ENCODE results near the gene ADARB2.
"Not testable (repeated sequence)": the region's sequence is repeated elsewhere in the genome, so short reads cannot be mapped to it uniquely, and the experiment has no call there.

The ADARB2 gene

DNA sequence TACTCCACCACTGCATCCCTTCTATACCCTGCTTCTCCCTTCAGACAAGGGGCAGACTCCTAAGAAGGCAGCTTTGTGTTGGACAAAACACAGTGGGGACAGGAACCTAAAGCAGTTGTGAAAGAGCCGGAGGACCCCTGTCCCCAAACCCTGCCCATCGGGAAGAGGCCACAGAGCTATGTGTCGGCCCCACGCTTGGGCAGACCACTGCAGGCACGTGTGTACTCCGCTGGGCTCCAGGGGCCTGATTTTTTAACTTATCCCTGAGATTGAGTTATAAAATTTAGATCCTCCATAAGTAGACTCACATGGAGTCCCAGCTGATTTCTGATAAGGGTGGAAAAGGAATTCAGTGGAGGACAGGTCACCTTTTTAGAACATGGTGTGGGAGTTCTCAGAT is 310.5 kb downstream of the ADARB2 start:
- no peak for DNase-seq (ENCODE audit: low spot score)

- no peak for DNase-seq (ENCODE audit: low spot score)
Observed at GRCh38 chr10:1425879-1426278, 311.4 kb downstream of the ADARB2 start.

GRCh38 chr10:1424648-1425047 is 312.7 kb downstream of the ADARB2 start:
- DNase-seq (ENCODE audit: low spot score), result no peak

DNA sequence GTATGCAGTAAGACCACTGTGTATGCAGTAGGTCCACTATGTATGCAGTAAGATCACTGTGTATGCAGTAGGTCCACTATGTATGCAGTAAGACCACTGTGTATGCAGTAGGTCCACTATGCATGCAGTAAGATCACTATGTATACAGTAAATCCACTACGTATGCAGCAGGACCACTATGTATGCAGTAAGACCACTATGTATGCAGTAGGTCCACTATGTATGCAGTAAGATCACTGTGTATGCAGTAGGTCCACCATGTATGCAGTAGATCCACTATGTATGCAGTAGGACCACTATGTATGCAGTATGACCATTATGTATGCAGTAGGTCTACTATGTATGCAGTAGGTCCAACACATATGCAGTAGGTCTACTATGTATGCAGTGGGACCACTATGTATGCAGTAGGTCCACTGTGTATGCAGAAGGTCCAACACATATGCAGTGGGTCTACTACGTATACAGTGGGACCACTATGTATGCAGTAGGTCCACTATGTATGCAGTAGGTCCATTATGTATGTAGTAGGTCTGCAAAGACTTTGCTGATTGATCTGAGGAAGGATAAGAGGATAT is 313.6 kb downstream of the ADARB2 start:
- DNase-seq (ENCODE audit: low spot score), result no peak

- no peak for DNase-seq (ENCODE audit: low spot score)
Observed at GRCh38 chr10:1422275-1422674, 315.1 kb downstream of the ADARB2 start.

GRCh38 chr10:1420661-1421362 is 316.5 kb downstream of the ADARB2 start:
- DNase-seq (ENCODE audit: low spot score), result peak; percentile 52

DNA sequence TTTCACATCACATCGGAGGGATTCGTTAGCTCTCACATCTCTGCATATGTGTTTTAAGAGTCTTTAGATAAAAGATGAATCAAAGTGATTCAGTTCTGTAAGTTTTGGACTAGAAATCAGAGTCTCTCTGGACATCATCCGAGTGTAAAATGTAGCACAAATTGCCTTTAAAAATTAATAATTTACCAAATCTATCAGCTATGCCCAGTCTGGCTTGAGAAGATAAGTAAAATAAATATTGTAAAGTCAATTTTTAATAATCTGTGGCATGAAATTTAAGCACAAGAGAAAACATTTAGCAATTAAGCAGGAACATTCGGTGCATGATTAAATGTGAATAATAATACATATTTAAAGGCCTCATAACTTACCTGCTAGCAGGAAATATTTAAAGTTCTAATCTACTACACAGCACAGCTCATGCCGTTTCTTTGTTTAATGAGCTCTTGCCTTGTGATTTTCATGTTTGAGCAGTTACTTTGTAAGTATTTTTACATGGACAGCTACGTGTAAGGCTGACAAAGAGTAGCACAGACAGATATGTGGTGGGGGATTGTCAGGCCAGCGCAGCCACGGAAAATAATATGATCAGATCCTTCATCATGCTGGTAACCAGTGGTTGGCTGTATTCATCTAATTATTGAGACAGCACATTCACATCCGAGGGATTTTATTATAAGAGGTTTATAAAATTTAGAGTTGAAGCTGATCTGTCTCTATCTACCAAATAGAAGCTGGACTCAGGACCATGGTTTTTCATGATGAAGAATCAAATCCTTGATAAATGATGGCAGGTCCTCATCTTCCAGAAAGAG is 317.3 kb downstream of the ADARB2 start:
- no peak for DNase-seq (ENCODE audit: low spot score)

DNA sequence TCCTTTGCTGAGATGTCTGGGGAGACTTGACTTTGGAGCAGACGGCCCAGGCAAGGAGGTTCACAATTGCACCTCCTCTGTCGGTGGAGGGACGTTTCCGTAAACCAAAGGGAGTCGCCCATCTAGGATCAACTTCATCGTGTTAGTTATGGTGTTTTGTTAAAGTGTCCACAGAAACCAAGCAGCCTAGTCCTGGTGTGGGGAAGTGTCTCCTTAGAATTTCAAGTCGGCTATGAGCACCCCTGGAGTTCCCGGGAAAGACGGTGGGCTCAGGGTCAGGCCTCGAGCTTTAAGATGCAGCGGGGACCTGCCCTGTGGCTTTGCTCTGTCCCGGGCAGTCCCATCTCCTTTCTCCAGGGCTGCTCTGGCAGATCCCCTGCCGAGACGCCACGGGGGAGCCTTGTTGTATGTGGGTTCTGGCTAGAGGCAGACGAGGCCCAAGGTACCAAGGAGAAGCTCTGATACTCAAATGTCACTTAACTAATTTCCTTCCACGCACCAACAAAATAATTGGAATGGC is 319.2 kb downstream of the ADARB2 start:
- DNase-seq (ENCODE audit: low spot score), result no peak

DNA sequence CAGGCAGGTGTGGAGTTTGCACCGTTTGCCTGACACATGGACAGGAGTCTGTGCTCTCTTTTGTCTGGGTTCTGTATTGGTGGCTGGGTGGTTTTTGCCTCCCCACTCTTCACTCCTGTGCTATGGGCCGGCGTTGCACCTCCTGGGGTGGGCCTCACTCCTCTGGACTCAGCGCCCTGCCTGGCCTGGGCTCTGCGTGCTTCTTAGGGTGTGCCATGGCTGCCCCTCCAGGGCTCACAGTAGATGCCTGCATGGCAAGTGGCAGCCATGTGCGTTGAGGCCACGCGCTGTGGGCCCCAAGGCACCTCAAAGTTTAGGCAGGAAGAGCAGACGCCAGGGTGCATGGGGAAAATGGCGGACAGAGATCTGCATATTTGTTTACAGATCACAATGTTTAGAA is 319.8 kb downstream of the ADARB2 start:
- DNase-seq (ENCODE audit: low spot score), result no peak

GRCh38 chr10:1416456-1417037 is 320.8 kb downstream of the ADARB2 start:
- no peak for DNase-seq (ENCODE audit: low spot score)

DNA sequence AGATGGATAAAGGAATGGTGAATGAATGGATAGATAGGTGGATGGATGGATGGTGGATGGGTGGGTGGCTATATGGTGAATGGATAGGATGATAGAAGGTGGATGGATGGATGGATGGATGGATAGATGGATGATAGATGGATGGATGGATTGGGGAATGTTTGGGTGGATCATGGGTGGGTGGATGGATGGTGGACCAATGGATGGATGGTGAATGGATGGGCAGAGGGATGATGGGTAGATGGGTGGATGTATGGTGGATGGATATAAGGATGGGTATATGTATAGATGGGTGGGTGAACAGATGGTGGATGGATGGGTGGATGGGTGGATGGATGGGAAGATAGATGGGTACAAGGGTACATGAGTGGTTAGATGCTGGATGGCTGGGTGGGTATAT is 322.4 kb downstream of the ADARB2 start:
- no peak for DNase-seq (ENCODE audit: low spot score)

- not testable (repeated sequence) for DNase-seq (ENCODE audit: low spot score)
Observed at GRCh38 chr10:1414346-1414745, 323.0 kb downstream of the ADARB2 start.

GRCh38 chr10:1413823-1414222 is 323.5 kb downstream of the ADARB2 start:
- no peak for DNase-seq (ENCODE audit: low spot score)

DNA sequence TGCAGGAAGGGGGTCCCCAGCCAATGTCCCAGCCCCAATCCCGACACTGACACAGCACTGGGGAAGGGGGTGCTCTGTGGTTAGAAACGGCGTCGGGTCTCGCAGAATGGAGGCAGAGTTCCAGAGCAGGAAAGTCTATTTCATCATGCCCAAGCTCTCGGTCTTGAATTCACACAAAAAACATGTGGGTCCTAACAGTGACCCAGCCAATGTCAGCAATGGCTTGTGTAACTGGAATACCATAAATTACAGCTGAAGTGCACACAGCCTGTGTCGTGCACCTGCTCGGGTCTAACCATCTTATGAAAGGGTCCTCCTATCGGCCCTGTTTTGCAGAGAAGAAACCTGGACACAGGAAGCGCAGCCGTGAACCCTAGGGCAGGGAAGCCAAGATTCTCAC is 324.1 kb downstream of the ADARB2 start:
- no peak for DNase-seq (ENCODE audit: low spot score)

DNA sequence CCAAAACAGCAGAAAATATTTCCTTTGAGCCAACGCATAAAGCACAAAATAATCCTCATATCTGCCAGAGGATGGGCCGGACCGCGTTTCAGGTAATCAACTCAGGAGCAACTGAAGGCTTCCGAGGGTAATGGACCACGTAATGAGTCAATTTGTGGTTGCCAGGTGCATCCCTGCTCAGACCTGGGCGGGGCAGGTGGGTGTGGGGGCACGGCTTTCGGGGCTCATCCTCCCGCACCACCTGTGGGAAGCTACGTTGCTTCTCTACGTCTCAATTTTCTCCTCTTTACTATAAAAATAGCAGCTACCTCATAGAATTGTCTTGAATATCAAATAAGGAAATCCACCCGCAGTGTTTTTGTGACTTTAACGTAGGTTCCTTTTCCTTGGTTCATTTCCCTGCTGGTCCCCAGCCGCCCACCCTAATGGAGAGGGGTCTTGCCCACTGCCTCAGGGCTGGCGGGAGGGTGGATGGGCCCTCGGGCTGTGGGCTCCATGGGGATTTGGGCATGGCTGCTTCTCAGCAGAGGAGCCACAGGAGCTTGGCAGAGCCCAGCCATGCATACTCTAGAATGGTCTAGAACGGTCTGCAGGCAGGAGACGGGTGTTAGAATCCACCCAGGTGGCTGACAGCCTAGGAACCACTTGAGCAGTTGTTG is 324.7 kb downstream of the ADARB2 start:
- DNase-seq (ENCODE audit: low spot score), result no peak

- DNase-seq (ENCODE audit: low spot score), result no peak
Observed at GRCh38 chr10:1411956-1412355, 325.4 kb downstream of the ADARB2 start.

DNA sequence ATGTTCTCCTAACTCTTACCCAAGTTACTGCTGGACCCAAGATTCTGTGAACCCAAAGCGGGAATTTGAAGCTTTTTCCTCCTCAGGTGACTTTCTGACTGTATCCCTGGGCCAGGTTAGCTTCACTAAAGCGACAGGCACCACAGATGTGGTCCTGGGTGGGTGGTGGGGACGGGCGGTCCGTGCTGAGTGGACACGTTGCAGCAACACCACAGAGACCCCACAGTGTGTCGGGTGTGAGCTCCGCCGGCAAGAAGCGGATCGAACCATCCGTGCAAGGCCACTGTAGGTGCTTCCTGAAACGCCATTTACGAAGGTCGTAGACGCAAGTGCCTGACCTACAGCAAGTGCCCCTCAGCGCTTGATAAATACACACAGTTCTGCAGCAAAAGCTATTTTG is 325.9 kb downstream of the ADARB2 start:
- DNase-seq (ENCODE audit: low spot score), result no peak

GRCh38 chr10:1410469-1411395 is 326.6 kb downstream of the ADARB2 start:
- no peak for DNase-seq (ENCODE audit: low spot score)

- DNase-seq (ENCODE audit: low spot score), result no peak
Observed at GRCh38 chr10:1410032-1410431, 327.3 kb downstream of the ADARB2 start.

DNA sequence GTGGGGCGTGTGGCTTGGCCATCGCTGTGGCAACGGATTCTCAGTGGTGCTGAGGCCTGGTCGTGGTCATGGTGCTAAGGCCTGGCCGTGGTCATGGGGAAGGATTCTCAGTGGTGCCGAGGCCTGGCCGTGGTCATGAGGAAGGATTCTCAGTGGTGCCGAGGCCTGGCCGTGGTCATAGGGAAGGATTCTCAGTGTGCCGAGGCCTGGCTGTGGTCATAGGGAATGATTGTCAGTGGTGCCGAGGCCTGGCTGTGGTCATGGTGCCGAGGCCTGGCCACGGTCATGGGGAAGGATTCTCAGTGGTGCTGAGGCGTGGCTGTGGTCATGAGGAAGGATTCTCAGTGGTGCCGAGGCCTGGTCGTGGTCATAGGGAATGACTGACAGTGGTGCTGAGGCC is 327.9 kb downstream of the ADARB2 start:
- DNase-seq (ENCODE audit: low spot score), result no peak

Measured in cerebellar cortex (tissue), 1 donor.